ENCODE results near the gene TRIP13.

- TF ChIP-seq CTCF (IDR thresholded peaks at IDR 0.05), result no peak
- no peak for TF ChIP-seq POLR2AphosphoS5 (IDR thresholded peaks at IDR 0.05; ENCODE audit: low read depth, low read length)
- TF ChIP-seq TCF7L2 (IDR thresholded peaks at IDR 0.05; ENCODE audit: low read depth, low read length), result no peak
- TF ChIP-seq REST (IDR thresholded peaks at IDR 0.05; ENCODE audit: insufficient read depth in 1 of 2, low read depth in 2 of 2, low read length in 1 of 2), result no peak
- TF ChIP-seq SIN3A (IDR thresholded peaks at IDR 0.05; ENCODE audit: borderline replicate concordance, insufficient read depth, low read depth, low read length), result no peak
These were observed 42.1 kb upstream of the TRIP13 start, which contains the start of gene ZDHHC11 for GRCh38 chr5:850511-851006.

All from Panc1 (cell line).